Measurements from ENCODE around the gene OTOG.

- TF ChIP-seq CTCF (IDR thresholded peaks at IDR 0.05) (no peak), EZH2 (IDR thresholded peaks at IDR 0.05; ENCODE audit: borderline replicate concordance, insufficient read depth, low read depth, low read length, poor library complexity, severe bottlenecking) (no peak)
These were observed 46.4 kb upstream of the OTOG start for GRCh38 chr11:17500673-17501072.
